ENCODE data around the gene GSTM4.

The GSTM4 gene

GRCh38 chr1:109655615-109656519, at the start of gene GSTM4:
GSTM4 (plus strand) TSS chr1:109656099; CDS start chr1:109656390, 291 bp downstream.
- peak; percentile 64 to 65 for DNase-seq (ENCODE audit: low read depth in 2 of 2)

GRCh38 chr1:109609881-109610280, 46.0 kb upstream of the GSTM4 start:
- DNase-seq (ENCODE audit: low read depth in 2 of 2) = no peak

GRCh38 chr1:109610609-109611307, 45.1 kb upstream of the GSTM4 start:
- DNase-seq (ENCODE audit: low read depth in 2 of 2) = no peak

- no peak for DNase-seq (ENCODE audit: low read depth in 2 of 2)
These were observed 44.5 kb upstream of the GSTM4 start for GRCh38 chr1:109611308-109611990.

GRCh38 chr1:109613361-109614147, 42.3 kb upstream of the GSTM4 start:
- DNase-seq (ENCODE audit: low read depth in 2 of 2) = no peak

- DNase-seq (ENCODE audit: low read depth in 2 of 2) = no peak
These were observed 40.0 kb upstream of the GSTM4 start for GRCh38 chr1:109615879-109616278.

- DNase-seq (ENCODE audit: low read depth in 2 of 2) = no peak
These were observed 39.5 kb upstream of the GSTM4 start for GRCh38 chr1:109616391-109616790.

GRCh38 chr1:109617291-109617801, 38.6 kb upstream of the GSTM4 start:
- no peak for DNase-seq (ENCODE audit: low read depth in 2 of 2)

GRCh38 chr1:109618661-109619575, 37.0 kb upstream of the GSTM4 start:
- DNase-seq (ENCODE audit: low read depth in 2 of 2) = no peak

- peak; percentile 61 to 70 for DNase-seq (ENCODE audit: low read depth in 2 of 2)
These were observed 36.1 kb upstream of the GSTM4 start, which contains the start of the genes AMPD2 and GNAT2 for GRCh38 chr1:109619576-109620400. AMPD2 (plus strand) TSS chr1:109619837; CDS start chr1:109621176, 1,339 bp downstream. GNAT2 (minus strand) TSS chr1:109619616; CDS start chr1:109612870, 6,746 bp downstream.

GRCh38 chr1:109620401-109620791, 35.5 kb upstream of the GSTM4 start:
- no peak for DNase-seq (ENCODE audit: low read depth in 2 of 2)

- peak; percentile 97 to 98 for DNase-seq (ENCODE audit: low read depth in 2 of 2)
These were observed 35.0 kb upstream of the GSTM4 start for GRCh38 chr1:109620841-109621286.

- no peak for DNase-seq (ENCODE audit: low read depth in 2 of 2)
These were observed 34.3 kb upstream of the GSTM4 start for GRCh38 chr1:109621379-109622136.

GRCh38 chr1:109622137-109622892, 33.6 kb upstream of the GSTM4 start:
- no peak for DNase-seq (ENCODE audit: low read depth in 2 of 2)

GRCh38 chr1:109622895-109623294, 33.0 kb upstream of the GSTM4 start:
- no peak for DNase-seq (ENCODE audit: low read depth in 2 of 2)

GRCh38 chr1:109623601-109624161, 32.2 kb upstream of the GSTM4 start:
- no peak for DNase-seq (ENCODE audit: low read depth in 2 of 2)

Measured in stimulated activated CD8-positive, alpha-beta memory T cell treated with anti-CD3 and anti-CD28 coated beads, Interleukin-15, amount 100 ng/mL, for 48 hours (primary cell).